K562 (cell line): Measurements from ENCODE around the gene CRB2. TPM values are rescaled to one million over a fixed set of nuclear protein-coding genes. Genes with fewer than 3 reads are reported as not detected.
A peak's percentile ranks its signal among the peaks of the same experiment; 100 is the strongest.

Source experiments
- BHLHE40 ChIP-seq: IDR thresholded peaks from 2 replicates; pipeline ENCODE4 v1.6.1; 2011; ENCODE audit warnings: low read length, improper control_type of control experiment
- GATAD2B ChIP-seq: fragments of 450-650 bp; IDR thresholded peaks from 2 replicates; pipeline ENCODE4 v1.6.1; 2017; ENCODE audit warnings: mild to moderate bottlenecking, borderline replicate concordance
- HCFC1 ChIP-seq: IDR thresholded peaks from 2 replicates; pipeline ENCODE4 v1.6.1; 2012; ENCODE audit warnings: low read depth, low read length, improper control_type of control experiment
- MCM5 ChIP-seq: fragments of 450-650 bp; IDR thresholded peaks from 2 replicates; pipeline ENCODE4 v1.6.1; 2016; ENCODE audit warnings: low read depth
- NCOA6 ChIP-seq: fragments of 450-650 bp; IDR thresholded peaks from 2 replicates; pipeline ENCODE4 v1.6.1; 2017; ENCODE audit warnings: mild to moderate bottlenecking
- PHTF2 ChIP-seq: fragments of 250-450 bp; sonication (Bioruptor Pico); IDR thresholded peaks from 2 replicates; pipeline ENCODE4 v1.5.0; 2021; ENCODE audit warnings: mild to moderate bottlenecking
- PURB ChIP-seq: sonication (generic); formaldehyde crosslinking; IDR thresholded peaks from 2 replicates; pipeline ENCODE4 v1.9.0; 2021; ENCODE audit warnings: low read depth, mild to moderate bottlenecking, missing genetic modification reagents
- RBM22 ChIP-seq: fragments of 200-400 bp; formaldehyde crosslinking; IDR thresholded peaks from 2 replicates; pipeline ENCODE4 v1.6.1; 2018; ENCODE audit warnings: low read length, low read depth; ENCODE audit not compliant: poor library complexity, severe bottlenecking
- SIN3B ChIP-seq: fragments of 450-650 bp; IDR thresholded peaks from 2 replicates; pipeline ENCODE4 v1.6.1; 2017; ENCODE audit warnings: low read depth, mild to moderate bottlenecking, moderate library complexity
- ZBTB17 ChIP-seq: fragments of 450-650 bp; formaldehyde crosslinking; IDR thresholded peaks from 2 replicates; pipeline ENCODE4 v1.4.0; 2020; ENCODE audit warnings: mild to moderate bottlenecking
- ZNF24 ChIP-seq: fragments of 450-650 bp; IDR thresholded peaks from 2 replicates; pipeline ENCODE4 v1.6.1; 2016
- ZNF398 ChIP-seq: fragments of 250-450 bp; sonication (Bioruptor Pico); IDR thresholded peaks from 2 replicates; pipeline ENCODE4 v1.8.0; 2021; ENCODE audit warnings: moderate library complexity, mild to moderate bottlenecking, inconsistent platforms
- ZNF75A ChIP-seq: fragments of 450-650 bp; formaldehyde crosslinking; IDR thresholded peaks from 2 replicates; pipeline ENCODE4 v1.4.0; 2020; ENCODE audit warnings: mild to moderate bottlenecking
- polyA plus RNA-seq, 8 experiments: library from polyadenylated mRNA; depleted of rRNA in 4 of 8; stranded (reverse) in 5 of 8; unstranded in 3 of 8; fragments of >200 nt; fragmentation: Nextera tagmentation in 2 of 8; fragmentation: Illumina TruSeq in 1 of 8; extraction: Ambion mirVana in 2 of 8; extraction: Trizol in 1 of 8; gene quantifications; 2 replicates each; pipeline versions ENCODE4 v1.2.1 to v1.2.3, GENCODE V29; 2011 to 2014; ENCODE audit warnings: inconsistent platforms in 1 of 8, missing spikeins in 1 of 8
- total RNA-seq, 7 experiments: library from RNA; depleted of rRNA in 6 of 7; stranded (reverse); fragments of >200 nt in 6 of 7; fragmentation: Illumina TruSeq in 2 of 7; extraction: Trizol in 2 of 7; gene quantifications; 2 replicates each; pipeline versions ENCODE4 v1.2.1 to v1.2.3, GENCODE V29; 2011 to 2021; ENCODE audit warnings: low replicate concordance in 1 of 7
- TF ChIP-seq, protein P1 (sequence below): sonication (generic); formaldehyde crosslinking; IDR thresholded peaks from 2 replicates; pipeline ENCODE4 v1.8.0; 2023; ENCODE audit warnings: missing genetic modification reagents, mild to moderate bottlenecking, borderline replicate concordance
- TF ChIP-seq, protein P2 (sequence below): fragments of 250-450 bp; sonication (Bioruptor Pico); IDR thresholded peaks from 2 replicates; pipeline ENCODE4 v1.5.0; 2020; ENCODE audit warnings: mild to moderate bottlenecking

CRB2 gene
- total and polyA plus RNA-seq, 9 of the 15 experiments (the other 6 are each of a cell fraction or from before 2014, with no cell fraction given) = 0.13 to 1.2 (median 0.25) TPM; not detected in 2

DNA sequence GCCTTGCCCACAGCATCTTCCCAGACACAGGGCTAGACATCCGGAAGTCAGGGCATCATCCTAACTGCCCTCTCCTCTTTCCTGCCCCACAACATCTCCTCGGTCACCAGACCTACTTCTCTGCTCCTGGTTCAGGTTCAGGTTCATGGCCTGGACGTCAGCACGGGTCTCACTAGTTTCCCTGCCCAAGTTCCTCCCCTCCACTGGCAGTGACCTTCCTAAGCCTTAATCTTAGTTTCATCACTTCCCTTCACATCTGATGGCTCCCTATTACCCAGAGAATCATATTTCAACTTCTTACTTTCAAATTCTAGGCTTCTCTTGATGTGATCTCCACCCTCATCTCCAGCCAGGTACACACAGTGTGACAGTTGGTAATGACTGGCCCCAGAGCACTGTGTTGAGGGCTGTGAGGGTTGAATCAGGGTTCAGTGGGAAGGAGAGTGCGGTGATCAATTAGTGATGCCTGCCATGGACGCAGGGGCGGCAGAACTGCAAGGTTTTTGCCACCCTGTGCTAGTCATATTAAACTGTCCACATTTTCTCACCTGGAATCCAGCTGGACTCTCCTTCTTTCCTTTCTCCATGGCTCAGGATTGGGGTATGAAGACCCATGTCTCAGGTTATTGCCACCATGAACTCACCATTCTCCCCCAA, 34.3 kb upstream of the CRB2 start (continued):
- TF ChIP-seq, protein P1, sequence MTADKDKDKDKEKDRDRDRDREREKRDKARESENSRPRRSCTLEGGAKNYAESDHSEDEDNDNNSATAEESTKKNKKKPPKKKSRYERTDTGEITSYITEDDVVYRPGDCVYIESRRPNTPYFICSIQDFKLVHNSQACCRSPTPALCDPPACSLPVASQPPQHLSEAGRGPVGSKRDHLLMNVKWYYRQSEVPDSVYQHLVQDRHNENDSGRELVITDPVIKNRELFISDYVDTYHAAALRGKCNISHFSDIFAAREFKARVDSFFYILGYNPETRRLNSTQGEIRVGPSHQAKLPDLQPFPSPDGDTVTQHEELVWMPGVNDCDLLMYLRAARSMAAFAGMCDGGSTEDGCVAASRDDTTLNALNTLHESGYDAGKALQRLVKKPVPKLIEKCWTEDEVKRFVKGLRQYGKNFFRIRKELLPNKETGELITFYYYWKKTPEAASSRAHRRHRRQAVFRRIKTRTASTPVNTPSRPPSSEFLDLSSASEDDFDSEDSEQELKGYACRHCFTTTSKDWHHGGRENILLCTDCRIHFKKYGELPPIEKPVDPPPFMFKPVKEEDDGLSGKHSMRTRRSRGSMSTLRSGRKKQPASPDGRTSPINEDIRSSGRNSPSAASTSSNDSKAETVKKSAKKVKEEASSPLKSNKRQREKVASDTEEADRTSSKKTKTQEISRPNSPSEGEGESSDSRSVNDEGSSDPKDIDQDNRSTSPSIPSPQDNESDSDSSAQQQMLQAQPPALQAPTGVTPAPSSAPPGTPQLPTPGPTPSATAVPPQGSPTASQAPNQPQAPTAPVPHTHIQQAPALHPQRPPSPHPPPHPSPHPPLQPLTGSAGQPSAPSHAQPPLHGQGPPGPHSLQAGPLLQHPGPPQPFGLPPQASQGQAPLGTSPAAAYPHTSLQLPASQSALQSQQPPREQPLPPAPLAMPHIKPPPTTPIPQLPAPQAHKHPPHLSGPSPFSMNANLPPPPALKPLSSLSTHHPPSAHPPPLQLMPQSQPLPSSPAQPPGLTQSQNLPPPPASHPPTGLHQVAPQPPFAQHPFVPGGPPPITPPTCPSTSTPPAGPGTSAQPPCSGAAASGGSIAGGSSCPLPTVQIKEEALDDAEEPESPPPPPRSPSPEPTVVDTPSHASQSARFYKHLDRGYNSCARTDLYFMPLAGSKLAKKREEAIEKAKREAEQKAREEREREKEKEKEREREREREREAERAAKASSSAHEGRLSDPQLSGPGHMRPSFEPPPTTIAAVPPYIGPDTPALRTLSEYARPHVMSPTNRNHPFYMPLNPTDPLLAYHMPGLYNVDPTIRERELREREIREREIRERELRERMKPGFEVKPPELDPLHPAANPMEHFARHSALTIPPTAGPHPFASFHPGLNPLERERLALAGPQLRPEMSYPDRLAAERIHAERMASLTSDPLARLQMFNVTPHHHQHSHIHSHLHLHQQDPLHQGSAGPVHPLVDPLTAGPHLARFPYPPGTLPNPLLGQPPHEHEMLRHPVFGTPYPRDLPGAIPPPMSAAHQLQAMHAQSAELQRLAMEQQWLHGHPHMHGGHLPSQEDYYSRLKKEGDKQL (CRISPR knock-in tag) = no peak
- TF ChIP-seq RBM22 = no peak
- no peak for TF ChIP-seq BHLHE40
- 0 out of 2 replicates have a peak, but pooled peaks have one; percentile 21 for TF ChIP-seq HCFC1
- no peak for TF ChIP-seq ZNF75A (CRISPR knock-in tag)
- TF ChIP-seq PURB (CRISPR knock-in tag) = no peak
- TF ChIP-seq PHTF2 (CRISPR knock-in tag) = no peak
- TF ChIP-seq MCM5 = no peak
- TF ChIP-seq ZBTB17 = peak; percentile 97
- no peak for TF ChIP-seq ZNF24
- TF ChIP-seq SIN3B = no peak
- TF ChIP-seq, protein P2, sequence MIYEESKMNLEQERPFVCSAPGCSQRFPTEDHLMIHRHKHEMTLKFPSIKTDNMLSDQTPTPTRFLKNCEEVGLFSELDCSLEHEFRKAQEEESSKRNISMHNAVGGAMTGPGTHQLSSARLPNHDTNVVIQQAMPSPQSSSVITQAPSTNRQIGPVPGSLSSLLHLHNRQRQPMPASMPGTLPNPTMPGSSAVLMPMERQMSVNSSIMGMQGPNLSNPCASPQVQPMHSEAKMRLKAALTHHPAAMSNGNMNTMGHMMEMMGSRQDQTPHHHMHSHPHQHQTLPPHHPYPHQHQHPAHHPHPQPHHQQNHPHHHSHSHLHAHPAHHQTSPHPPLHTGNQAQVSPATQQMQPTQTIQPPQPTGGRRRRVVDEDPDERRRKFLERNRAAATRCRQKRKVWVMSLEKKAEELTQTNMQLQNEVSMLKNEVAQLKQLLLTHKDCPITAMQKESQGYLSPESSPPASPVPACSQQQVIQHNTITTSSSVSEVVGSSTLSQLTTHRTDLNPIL (CRISPR knock-in tag) = no peak
- no peak for TF ChIP-seq ZNF398
- TF ChIP-seq GATAD2B = no peak
- no peak for TF ChIP-seq NCOA6
